ENCODE data around the gene AMIGO2.

GRCh38 chr12:47098099-47098498, 18.3 kb upstream of the AMIGO2 start:
- TF ChIP-seq, protein P1, sequence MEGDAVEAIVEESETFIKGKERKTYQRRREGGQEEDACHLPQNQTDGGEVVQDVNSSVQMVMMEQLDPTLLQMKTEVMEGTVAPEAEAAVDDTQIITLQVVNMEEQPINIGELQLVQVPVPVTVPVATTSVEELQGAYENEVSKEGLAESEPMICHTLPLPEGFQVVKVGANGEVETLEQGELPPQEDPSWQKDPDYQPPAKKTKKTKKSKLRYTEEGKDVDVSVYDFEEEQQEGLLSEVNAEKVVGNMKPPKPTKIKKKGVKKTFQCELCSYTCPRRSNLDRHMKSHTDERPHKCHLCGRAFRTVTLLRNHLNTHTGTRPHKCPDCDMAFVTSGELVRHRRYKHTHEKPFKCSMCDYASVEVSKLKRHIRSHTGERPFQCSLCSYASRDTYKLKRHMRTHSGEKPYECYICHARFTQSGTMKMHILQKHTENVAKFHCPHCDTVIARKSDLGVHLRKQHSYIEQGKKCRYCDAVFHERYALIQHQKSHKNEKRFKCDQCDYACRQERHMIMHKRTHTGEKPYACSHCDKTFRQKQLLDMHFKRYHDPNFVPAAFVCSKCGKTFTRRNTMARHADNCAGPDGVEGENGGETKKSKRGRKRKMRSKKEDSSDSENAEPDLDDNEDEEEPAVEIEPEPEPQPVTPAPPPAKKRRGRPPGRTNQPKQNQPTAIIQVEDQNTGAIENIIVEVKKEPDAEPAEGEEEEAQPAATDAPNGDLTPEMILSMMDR (IDR thresholded peaks at IDR 0.05), result no peak
- TF ChIP-seq POLR2A (IDR thresholded peaks at IDR 0.05), result no peak
- TF ChIP-seq POLR2AphosphoS5 (IDR thresholded peaks at IDR 0.05), result no peak
- no peak for TF ChIP-seq EP300 (IDR thresholded peaks at IDR 0.05)

Measured in suprapubic skin (tissue), 4 donors.